Measurements from ENCODE around the gene ADAMTSL3.

Gene ADAMTSL3

GRCh38 chr15:83881156-83881555 lies 227.2 kb downstream of the ADAMTSL3 start:
- TF ChIP-seq POLR2AphosphoS5 (IDR thresholded peaks at IDR 0.05; ENCODE audit: low read depth, low read length) (no peak), SIN3A (IDR thresholded peaks at IDR 0.05; ENCODE audit: borderline replicate concordance, insufficient read depth, low read length) (no peak)

- TF ChIP-seq TAF1 (IDR thresholded peaks at IDR 0.05; ENCODE audit: borderline replicate concordance, insufficient read depth, low read length) (no peak), FOXP2 (optimal IDR thresholded peaks at IDR 0.05; ENCODE audit: borderline replicate concordance, extremely low read depth, extremely low read length, insufficient read depth) (no peak), SIN3A (IDR thresholded peaks at IDR 0.05; ENCODE audit: borderline replicate concordance, insufficient read depth, low read length) (no peak), REST (IDR thresholded peaks at IDR 0.05; ENCODE audit: insufficient read depth in 1 of 2, low read depth in 2 of 2, low read length in 2 of 2) (no peak), POLR2AphosphoS5 (IDR thresholded peaks at IDR 0.05; ENCODE audit: low read depth, low read length) (no peak)
Observed at GRCh38 chr15:83886321-83886720, 232.4 kb downstream of the ADAMTSL3 start.

- TF ChIP-seq TAF1 (IDR thresholded peaks at IDR 0.05; ENCODE audit: borderline replicate concordance, insufficient read depth, low read length) (no peak), REST (IDR thresholded peaks at IDR 0.05; ENCODE audit: insufficient read depth in 1 of 2, low read depth in 2 of 2, low read length in 2 of 2) (no peak), POLR2AphosphoS5 (IDR thresholded peaks at IDR 0.05; ENCODE audit: low read depth, low read length) (no peak), SIN3A (IDR thresholded peaks at IDR 0.05; ENCODE audit: borderline replicate concordance, insufficient read depth, low read length) (no peak), FOXP2 (optimal IDR thresholded peaks at IDR 0.05; ENCODE audit: borderline replicate concordance, extremely low read depth, extremely low read length, insufficient read depth) (no peak)
Observed at GRCh38 chr15:83887404-83887803, 233.5 kb downstream of the ADAMTSL3 start.

DNA sequence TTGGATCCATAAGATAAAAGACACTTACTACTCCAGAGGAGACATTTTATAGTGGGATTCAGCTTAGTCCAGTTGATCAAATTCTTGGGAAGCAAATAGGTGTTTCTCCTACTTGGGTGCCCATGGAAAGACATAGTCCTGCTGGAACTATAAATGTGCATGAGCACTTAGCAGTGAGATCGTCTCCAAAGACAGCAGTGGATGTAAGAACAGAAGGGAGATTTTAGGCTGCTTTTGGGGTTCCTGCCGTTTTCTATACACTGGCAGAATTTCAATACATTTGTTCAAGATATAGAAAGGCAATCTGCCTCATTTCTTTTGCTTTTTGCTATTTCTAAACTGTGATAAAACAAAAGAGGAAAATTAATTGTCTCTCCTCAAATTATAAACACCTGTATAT lies 234.0 kb downstream of the ADAMTSL3 start:
- TF ChIP-seq SIN3A (IDR thresholded peaks at IDR 0.05; ENCODE audit: borderline replicate concordance, insufficient read depth, low read length) (no peak), POLR2AphosphoS5 (IDR thresholded peaks at IDR 0.05; ENCODE audit: low read depth, low read length) (no peak), REST (IDR thresholded peaks at IDR 0.05; ENCODE audit: insufficient read depth in 1 of 2, low read depth in 2 of 2, low read length in 2 of 2) (no peak), TAF1 (IDR thresholded peaks at IDR 0.05; ENCODE audit: borderline replicate concordance, insufficient read depth, low read length) (no peak), FOXP2 (optimal IDR thresholded peaks at IDR 0.05; ENCODE audit: borderline replicate concordance, extremely low read depth, extremely low read length, insufficient read depth) (no peak)

- no peak for TF ChIP-seq SIN3A (IDR thresholded peaks at IDR 0.05; ENCODE audit: borderline replicate concordance, insufficient read depth, low read length)
Observed at GRCh38 chr15:83889995-83890394, 236.1 kb downstream of the ADAMTSL3 start.

DNA sequence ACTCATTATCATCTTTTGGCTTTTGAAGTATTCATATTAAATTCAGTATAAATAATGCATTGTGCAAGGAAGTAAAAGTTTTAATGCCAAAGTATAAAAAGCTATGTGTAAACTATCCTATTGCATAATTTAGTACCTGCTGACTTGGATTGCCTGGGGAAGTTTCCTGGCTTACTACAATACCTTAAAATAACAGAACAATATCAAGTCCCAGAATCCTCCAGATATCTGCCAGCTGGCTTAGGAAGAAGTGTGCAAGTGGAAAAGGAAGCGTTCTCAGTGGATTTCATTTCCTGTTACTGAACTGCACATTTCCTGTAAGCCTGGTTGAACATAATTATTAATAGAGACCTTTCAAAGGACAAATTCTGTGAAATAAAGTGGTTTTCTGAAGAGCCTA lies 236.7 kb downstream of the ADAMTSL3 start:
- TF ChIP-seq FOXP2 (optimal IDR thresholded peaks at IDR 0.05; ENCODE audit: borderline replicate concordance, extremely low read depth, extremely low read length, insufficient read depth) (no peak), REST (IDR thresholded peaks at IDR 0.05; ENCODE audit: insufficient read depth in 1 of 2, low read depth in 2 of 2, low read length in 2 of 2) (no peak), POLR2AphosphoS5 (IDR thresholded peaks at IDR 0.05; ENCODE audit: low read depth, low read length) (no peak), SIN3A (IDR thresholded peaks at IDR 0.05; ENCODE audit: borderline replicate concordance, insufficient read depth, low read length) (no peak), TAF1 (IDR thresholded peaks at IDR 0.05; ENCODE audit: borderline replicate concordance, insufficient read depth, low read length) (no peak)

Measured in PFSK-1 (cell line).